Gastroesophageal sphincter (tissue), 3 donors: ENCODE measurements around the gene NAALAD2.
"Not testable (repeated sequence)": the region's sequence is repeated elsewhere in the genome, so short reads cannot be mapped to it uniquely, and the experiment has no call there.

ENCODE experiments used
- CTCF ChIP-seq, 4 experiments: fragments of 200-600 bp in 2 of 4; fragments of 450-650 bp in 2 of 4; sonication (generic) in 1 of 4; IDR thresholded peaks; one replicate each; pipeline ENCODE4 v1.5.1; 2017 to 2019; ENCODE audit warnings: antibody characterized with exemption in 4 of 4, mild to moderate bottlenecking in 2 of 4, moderate library complexity in 2 of 4
- EP300 ChIP-seq: sonication (generic); formaldehyde crosslinking; IDR thresholded peaks from one replicate; pipeline ENCODE4 v1.6.1; 2017; ENCODE audit warnings: antibody characterized with exemption, mild to moderate bottlenecking
- POLR2A ChIP-seq, 2 donors: fragments of 450-650 bp; IDR thresholded peaks; one replicate each; pipeline ENCODE4 v1.6.1; 2017; ENCODE audit warnings: antibody characterized with exemption in 2 of 2, mild to moderate bottlenecking in 2 of 2, moderate library complexity in 1 of 2
- POLR2AphosphoS5 ChIP-seq: sonication (generic); formaldehyde crosslinking; IDR thresholded peaks from one replicate; pipeline ENCODE4 v1.6.1; 2017; ENCODE audit warnings: antibody characterized with exemption

GRCh38 chr11:90166982-90167573 is 32.6 kb downstream of the NAALAD2 start:
- not testable (repeated sequence) for TF ChIP-seq POLR2AphosphoS5; CTCF (IDR thresholded peaks at IDR 0.05); POLR2A (IDR thresholded peaks at IDR 0.05); EP300
